ENCODE measurements around the gene C11orf65.

Gene C11orf65

DNA sequence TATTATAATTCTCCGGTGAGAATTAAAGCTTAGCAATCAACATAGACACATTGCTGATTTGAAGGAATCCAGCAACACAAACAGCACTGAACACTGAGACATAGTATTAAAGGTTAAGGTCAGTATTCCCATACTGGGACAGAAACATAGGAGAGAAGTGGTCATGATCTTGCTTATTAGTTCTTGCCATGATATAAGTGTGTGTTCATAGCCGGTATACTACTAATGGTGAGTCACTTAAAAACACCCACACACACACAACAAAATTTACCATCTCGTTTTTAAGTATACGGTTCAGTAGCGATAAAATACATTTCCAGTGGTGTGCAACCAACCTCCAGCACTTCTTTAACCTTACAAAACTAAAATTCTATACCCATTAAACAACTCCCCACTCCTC, 96.3 kb downstream of the C11orf65 start:
- TF ChIP-seq, protein P1, sequence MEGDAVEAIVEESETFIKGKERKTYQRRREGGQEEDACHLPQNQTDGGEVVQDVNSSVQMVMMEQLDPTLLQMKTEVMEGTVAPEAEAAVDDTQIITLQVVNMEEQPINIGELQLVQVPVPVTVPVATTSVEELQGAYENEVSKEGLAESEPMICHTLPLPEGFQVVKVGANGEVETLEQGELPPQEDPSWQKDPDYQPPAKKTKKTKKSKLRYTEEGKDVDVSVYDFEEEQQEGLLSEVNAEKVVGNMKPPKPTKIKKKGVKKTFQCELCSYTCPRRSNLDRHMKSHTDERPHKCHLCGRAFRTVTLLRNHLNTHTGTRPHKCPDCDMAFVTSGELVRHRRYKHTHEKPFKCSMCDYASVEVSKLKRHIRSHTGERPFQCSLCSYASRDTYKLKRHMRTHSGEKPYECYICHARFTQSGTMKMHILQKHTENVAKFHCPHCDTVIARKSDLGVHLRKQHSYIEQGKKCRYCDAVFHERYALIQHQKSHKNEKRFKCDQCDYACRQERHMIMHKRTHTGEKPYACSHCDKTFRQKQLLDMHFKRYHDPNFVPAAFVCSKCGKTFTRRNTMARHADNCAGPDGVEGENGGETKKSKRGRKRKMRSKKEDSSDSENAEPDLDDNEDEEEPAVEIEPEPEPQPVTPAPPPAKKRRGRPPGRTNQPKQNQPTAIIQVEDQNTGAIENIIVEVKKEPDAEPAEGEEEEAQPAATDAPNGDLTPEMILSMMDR (IDR thresholded peaks at IDR 0.05; ENCODE audit: control insufficient read depth, extremely low read depth, insufficient read depth), result no peak
- H3K4me3 ChIP-seq (ENCODE audit: low read depth, low read length), result no peak overlapping the region
- DNase-seq (ENCODE audit: low read depth), result no peak

DNA sequence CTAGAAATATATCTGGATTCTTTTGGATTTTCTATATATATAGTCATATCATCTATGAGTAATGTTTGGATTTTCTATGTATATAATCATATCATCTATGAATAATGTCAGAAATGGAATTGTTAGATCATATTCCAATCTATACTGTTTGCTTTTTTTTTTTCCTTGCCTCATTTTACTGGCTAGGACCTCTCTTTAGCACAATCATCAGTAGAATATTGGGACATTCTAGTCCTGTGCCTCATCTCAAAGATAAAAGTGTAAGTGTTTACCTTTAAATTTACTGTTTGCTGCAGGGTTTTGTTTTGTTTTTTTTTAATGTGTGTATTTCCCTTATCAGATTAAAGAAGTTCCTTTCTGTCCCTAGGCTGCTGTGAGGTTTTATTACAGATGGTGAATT, 97.0 kb downstream of the C11orf65 start:
- H3K4me3 ChIP-seq (ENCODE audit: low read depth, low read length), result no peak overlapping the region
- DNase-seq (ENCODE audit: low read depth), result peak; percentile 41
- TF ChIP-seq, protein P1 (IDR thresholded peaks at IDR 0.05; ENCODE audit: control insufficient read depth, extremely low read depth, insufficient read depth), result no peak

DNA sequence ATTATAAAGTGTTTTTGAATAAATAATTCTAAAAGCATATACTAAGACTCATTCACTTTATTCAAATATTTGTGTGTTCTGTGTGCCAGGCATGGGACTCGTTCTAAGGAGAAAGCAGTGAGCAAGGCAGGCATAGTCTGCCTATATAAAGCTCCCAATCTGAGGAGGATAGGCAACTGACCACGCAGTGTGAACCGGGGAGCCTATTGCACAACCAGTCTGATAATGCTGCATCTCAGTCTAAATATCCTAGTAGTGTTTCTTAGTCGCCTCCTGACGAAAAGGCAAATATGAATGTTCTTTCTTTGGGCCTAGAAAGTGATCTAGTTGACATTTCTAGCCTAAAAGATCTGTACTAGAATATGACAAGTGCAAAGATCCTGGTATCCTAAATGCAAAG, 98.3 kb downstream of the C11orf65 start:
- no peak for DNase-seq (ENCODE audit: low read depth)
- no peak overlapping the region for H3K4me3 ChIP-seq (ENCODE audit: low read depth, low read length)
- TF ChIP-seq, protein P1 (IDR thresholded peaks at IDR 0.05; ENCODE audit: control insufficient read depth, extremely low read depth, insufficient read depth), result no peak

DNA sequence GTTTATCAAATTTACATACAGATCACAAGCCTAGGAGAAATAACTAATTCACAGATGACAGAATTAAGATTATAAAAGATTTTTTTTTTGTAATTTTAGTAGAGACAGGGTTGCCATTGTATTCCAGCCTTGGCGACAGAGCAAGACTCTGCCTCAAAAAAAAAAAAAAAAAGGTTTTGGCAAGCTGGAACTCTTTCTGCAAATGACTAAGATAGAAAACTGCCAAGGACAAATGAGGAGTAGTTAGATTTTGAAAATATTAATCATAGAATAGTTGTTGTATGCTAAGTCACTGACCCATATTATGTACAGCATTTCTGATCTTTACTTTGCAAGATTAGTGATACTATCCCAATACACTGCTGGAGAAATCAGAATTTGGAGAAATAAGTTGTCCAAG, 99.2 kb downstream of the C11orf65 start:
- no peak for DNase-seq (ENCODE audit: low read depth)
- no peak overlapping the region for H3K4me3 ChIP-seq (ENCODE audit: low read depth, low read length)
- TF ChIP-seq, protein P1 (IDR thresholded peaks at IDR 0.05; ENCODE audit: control insufficient read depth, extremely low read depth, insufficient read depth), result no peak

DNA sequence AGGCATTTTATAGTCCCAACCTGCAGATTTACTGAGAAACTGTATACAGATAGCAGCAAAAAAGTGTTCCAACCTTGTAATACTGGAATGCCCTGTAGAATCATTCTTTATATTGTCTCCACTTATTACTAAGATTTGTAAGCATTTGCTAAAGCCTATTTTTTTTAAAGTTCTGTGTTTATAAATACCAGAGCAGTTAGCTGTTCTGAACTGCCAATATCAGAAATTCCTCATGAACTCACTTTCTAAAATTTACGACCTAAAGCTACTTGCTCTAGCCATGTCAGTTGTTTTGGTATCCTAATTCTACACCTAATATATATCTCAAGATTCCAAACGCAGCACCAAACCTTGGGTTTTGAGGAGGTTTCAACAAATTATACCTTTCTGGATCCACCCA, 103.2 kb downstream of the C11orf65 start:
- no peak for DNase-seq (ENCODE audit: low read depth)
- no peak overlapping the region for H3K4me3 ChIP-seq (ENCODE audit: low read depth, low read length)
- TF ChIP-seq, protein P1 (IDR thresholded peaks at IDR 0.05; ENCODE audit: control insufficient read depth, extremely low read depth, insufficient read depth), result no peak

DNA sequence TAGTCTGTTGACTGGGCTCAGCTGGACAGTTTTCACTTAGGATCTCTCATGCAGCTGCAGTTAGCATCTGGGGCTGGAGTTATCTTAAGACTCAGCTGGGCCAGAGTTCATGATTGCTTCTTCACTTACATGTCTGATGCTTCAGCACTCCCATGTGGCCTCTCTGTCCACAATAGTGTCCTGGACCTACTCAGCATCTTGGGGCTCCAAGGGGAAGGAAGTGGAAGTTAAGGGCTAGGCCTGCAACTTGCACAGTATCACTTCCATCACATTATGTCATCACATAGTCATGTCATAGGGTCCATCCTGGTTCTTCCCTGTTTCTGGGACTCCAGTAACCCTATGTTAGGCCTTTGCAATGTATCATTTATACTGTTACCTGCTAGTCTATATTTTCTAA, 115.9 kb downstream of the C11orf65 start:
- no peak for DNase-seq (ENCODE audit: low read depth)
- H3K4me3 ChIP-seq (ENCODE audit: low read depth, low read length), result no peak overlapping the region
- TF ChIP-seq, protein P1 (IDR thresholded peaks at IDR 0.05; ENCODE audit: control insufficient read depth, extremely low read depth, insufficient read depth), result no peak

DNA sequence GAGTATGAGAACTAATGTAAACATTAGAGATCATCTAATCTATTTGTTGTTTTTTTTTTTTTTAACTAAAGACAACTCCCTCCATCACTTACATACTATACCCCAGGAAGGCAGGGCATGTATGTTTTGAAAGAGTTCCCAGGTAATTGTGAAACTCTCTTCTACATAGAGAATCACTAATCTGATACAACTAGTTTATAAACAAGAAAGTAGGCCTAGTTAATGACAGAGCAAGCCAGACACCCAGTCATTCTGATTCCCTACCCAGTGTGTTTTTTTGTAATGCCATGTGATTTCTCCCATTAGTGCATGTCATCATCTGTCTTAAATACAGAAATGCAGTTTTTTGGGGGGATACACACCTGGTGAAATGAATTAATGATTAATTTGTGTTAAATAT, 120.9 kb downstream of the C11orf65 start:
- no peak overlapping the region for H3K4me3 ChIP-seq (ENCODE audit: low read depth, low read length)
- TF ChIP-seq, protein P1 (IDR thresholded peaks at IDR 0.05; ENCODE audit: control insufficient read depth, extremely low read depth, insufficient read depth), result no peak
- peak; percentile 59 for DNase-seq (ENCODE audit: low read depth)

Measured in LNCaP clone FGC (cell line).